GM20000 (cell line): ENCODE results near the gene ASRGL1.
"Not testable (repeated sequence)": the region's sequence is repeated elsewhere in the genome, so short reads cannot be mapped to it uniquely, and the experiment has no call there.

Experiments
- DNase-seq: peaks from one replicate; pipeline ENCODE4 v3.0.0; 2012; ENCODE audit warnings: low spot score
- CTCF ChIP-seq: IDR thresholded peaks from 2 replicates; pipeline ENCODE4 v1.5.1; 2012; ENCODE audit warnings: mild to moderate bottlenecking, control low read depth; ENCODE audit errors: extremely low read depth, missing control alignments

ASRGL1 gene

GRCh38 chr11:62322524-62322923 lies 14.7 kb upstream of the ASRGL1 start:
- TF ChIP-seq CTCF, result no peak
- DNase-seq, result no peak

- peak; percentile 79 for TF ChIP-seq CTCF
- peak; percentile 70 for DNase-seq
Observed at GRCh38 chr11:62324731-62325556, 12.3 kb upstream of the ASRGL1 start.

- not testable (repeated sequence) for DNase-seq
Observed at GRCh38 chr11:62325781-62326180, 11.5 kb upstream of the ASRGL1 start.

GRCh38 chr11:62326719-62327118 lies 10.5 kb upstream of the ASRGL1 start:
- not testable (repeated sequence) for DNase-seq

GRCh38 chr11:62327541-62327940 lies 9.7 kb upstream of the ASRGL1 start:
- DNase-seq, result not testable (repeated sequence)

- DNase-seq, result not testable (repeated sequence)
Observed at GRCh38 chr11:62331264-62331663, 6.0 kb upstream of the ASRGL1 start.

GRCh38 chr11:62333768-62334167 lies 3.5 kb upstream of the ASRGL1 start:
- no peak for DNase-seq
- no peak for TF ChIP-seq CTCF

GRCh38 chr11:62336949-62337302 lies 322 bp upstream of the ASRGL1 start:
- not testable (repeated sequence) for DNase-seq

- TF ChIP-seq CTCF, result no peak
- DNase-seq, result no peak
Observed at GRCh38 chr11:62338218-62338617, 970 bp downstream of the ASRGL1 start.

GRCh38 chr11:62340269-62340901 lies 3.1 kb downstream of the ASRGL1 start:
- peak; percentile 61 for TF ChIP-seq CTCF
- DNase-seq, result peak; percentile 56
